Measurements from ENCODE around the gene SH3GL2. TPM values are rescaled to one million over a fixed set of nuclear protein-coding genes. Genes with fewer than 3 reads are reported as not detected.

SH3GL2 gene
- total RNA-seq, 4 donors from 2014 or later, result 3.6 to 6.8 (median 4.7) TPM

DNA sequence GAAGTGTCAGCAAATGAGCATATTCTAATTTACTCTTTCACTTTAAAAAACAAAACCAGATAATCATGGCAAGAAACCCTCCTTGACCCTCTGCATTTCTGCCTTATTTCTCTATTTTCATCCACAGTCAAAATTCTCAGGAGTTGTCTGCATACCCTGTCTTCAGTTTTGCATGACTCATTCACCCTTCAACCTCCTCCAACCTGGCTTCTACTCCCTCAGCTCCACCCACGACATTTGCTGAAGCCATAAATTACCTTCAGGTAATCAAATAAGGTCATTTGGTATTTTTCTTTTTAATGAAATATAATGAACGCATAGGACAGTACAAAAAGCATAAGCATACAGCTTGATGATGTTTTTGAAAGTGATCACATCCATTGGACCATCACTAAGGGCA, 27.8 kb upstream of the SH3GL2 start:
- TF ChIP-seq, protein P1, sequence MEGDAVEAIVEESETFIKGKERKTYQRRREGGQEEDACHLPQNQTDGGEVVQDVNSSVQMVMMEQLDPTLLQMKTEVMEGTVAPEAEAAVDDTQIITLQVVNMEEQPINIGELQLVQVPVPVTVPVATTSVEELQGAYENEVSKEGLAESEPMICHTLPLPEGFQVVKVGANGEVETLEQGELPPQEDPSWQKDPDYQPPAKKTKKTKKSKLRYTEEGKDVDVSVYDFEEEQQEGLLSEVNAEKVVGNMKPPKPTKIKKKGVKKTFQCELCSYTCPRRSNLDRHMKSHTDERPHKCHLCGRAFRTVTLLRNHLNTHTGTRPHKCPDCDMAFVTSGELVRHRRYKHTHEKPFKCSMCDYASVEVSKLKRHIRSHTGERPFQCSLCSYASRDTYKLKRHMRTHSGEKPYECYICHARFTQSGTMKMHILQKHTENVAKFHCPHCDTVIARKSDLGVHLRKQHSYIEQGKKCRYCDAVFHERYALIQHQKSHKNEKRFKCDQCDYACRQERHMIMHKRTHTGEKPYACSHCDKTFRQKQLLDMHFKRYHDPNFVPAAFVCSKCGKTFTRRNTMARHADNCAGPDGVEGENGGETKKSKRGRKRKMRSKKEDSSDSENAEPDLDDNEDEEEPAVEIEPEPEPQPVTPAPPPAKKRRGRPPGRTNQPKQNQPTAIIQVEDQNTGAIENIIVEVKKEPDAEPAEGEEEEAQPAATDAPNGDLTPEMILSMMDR (IDR thresholded peaks at IDR 0.05), result no peak
- no peak for TF ChIP-seq EP300 (IDR thresholded peaks at IDR 0.05)
- TF ChIP-seq POLR2AphosphoS5 (IDR thresholded peaks at IDR 0.05), result no peak
- TF ChIP-seq POLR2A (IDR thresholded peaks at IDR 0.05), result no peak
- no peaks in the 10 kb centered on the region for H3K27me3 ChIP-seq
- H3K36me3 ChIP-seq, result no peaks in the 10 kb centered on the region
- no peak for ATAC-seq
- no peaks in the 10 kb centered on the region for H3K4me1 ChIP-seq
- WGBS, 2 donors (ENCODE audit: low coverage in 1 of 2), result 53 to 72% methylated on average over 2 of the region's 2 CpGs
- no peak overlapping the region for H3K4me3 ChIP-seq
- H3K27ac ChIP-seq, result no peak overlapping the region
- H3K9me3 ChIP-seq, result peaks cover 0 to 23% (median 0%) of the 10 kb centered on the region in 3 donors

DNA sequence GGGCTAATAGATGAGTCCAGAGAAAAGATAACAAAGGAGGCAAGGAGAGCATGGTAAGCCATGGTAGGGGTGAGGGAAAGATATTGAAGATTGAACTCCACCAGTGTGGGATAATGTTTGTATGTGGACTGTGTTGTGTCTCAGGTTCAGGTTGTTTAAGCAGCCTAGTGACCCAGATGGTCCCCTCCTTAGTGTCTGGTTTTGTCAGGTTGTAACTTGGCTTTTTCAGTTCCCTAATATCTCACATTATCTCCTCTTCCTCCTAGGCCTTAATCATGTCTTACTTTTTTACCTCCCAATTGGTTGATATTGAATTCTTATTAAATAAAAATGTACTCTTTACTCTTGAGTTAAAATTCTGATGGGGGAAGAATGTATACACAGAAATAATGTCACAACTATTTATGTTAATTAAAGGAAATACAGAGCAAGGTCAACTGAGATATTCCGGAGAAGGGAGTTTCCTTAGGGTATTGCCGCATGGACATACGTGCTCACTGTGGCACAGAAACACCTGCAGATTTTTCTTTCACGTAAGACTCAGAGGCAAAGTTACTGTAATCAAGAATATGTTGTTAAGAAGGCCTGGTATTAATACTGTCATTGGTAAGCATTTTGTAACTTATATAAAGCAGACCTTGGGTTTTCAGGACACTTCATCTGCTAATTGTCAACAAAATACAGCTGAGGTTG, 23.4 kb upstream of the SH3GL2 start:
- Histone ChIP-seq H3K36me3 (no peaks in the 10 kb centered on the region), H3K4me1 (no peaks in the 10 kb centered on the region), H3K27ac (no peak overlapping the region), H3K4me3 (no peak overlapping the region), H3K9me3 (no peaks in the 10 kb centered on the region), H3K27me3 (no peaks in the 10 kb centered on the region)
- ATAC-seq, result no peak
- TF ChIP-seq EP300 (IDR thresholded peaks at IDR 0.05), result no peak
- TF ChIP-seq, protein P1 (IDR thresholded peaks at IDR 0.05), result no peak
- no peak for TF ChIP-seq POLR2AphosphoS5 (IDR thresholded peaks at IDR 0.05)
- no peak for TF ChIP-seq POLR2A (IDR thresholded peaks at IDR 0.05)
- WGBS, 2 donors (ENCODE audit: low coverage in 1 of 2), result 62 to 75% methylated on average over 4 of the region's 4 CpGs

DNA sequence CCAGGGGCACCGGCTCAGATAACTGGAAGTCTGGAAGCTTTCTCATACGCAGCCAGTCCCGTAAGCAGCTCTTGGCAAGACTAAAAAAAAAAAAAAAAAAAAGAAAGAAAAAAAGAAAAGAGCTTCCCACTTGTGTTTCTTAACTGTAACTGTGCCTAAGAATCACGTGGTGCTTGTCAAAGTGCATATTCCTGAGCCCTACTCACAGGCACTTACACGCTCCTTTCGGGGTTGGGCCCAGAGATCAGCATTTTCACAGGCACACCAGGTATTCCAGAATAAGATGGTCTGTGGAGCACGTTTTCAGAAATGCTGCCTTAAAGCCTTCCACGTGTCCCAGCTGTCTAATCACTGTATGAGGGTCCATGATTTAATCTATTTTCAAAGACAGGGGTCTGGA, 22.6 kb upstream of the SH3GL2 start:
- Histone ChIP-seq H3K36me3 (no peaks in the 10 kb centered on the region), H3K4me1 (no peaks in the 10 kb centered on the region), H3K9me3 (no peaks in the 10 kb centered on the region), H3K27me3 (no peaks in the 10 kb centered on the region), H3K4me3 (no peak overlapping the region), H3K27ac (no peak overlapping the region)
- WGBS, 2 donors (ENCODE audit: low coverage in 1 of 2), result 61 to 75% methylated on average over 6 to 7 of the region's 8 CpGs
- TF ChIP-seq POLR2AphosphoS5 (IDR thresholded peaks at IDR 0.05), result no peak
- TF ChIP-seq, protein P1 (IDR thresholded peaks at IDR 0.05), result no peak
- no peak for TF ChIP-seq POLR2A (IDR thresholded peaks at IDR 0.05)
- no peak for TF ChIP-seq EP300 (IDR thresholded peaks at IDR 0.05)
- no peak for ATAC-seq

DNA sequence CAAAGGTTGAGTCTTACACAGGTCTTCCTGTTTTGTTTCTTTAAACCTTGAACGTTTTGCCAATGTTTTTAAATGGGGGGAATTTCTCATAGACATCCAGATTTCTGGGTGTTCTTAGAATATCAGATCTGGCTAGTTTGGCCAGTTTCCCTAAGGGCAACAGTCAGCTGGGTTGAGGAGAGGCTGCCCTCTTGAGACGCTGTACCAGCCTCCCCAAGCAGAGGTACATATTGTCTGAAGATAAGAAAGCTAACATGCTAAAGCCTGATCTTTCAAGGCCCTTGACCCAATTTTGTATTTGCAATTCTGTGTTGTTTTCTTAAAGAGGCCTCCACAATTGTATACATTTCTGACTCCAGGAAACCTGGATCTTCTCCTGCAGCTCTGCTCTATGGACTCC, 21.9 kb upstream of the SH3GL2 start:
- Histone ChIP-seq H3K27me3 (no peaks in the 10 kb centered on the region), H3K4me1 (no peaks in the 10 kb centered on the region), H3K36me3 (no peaks in the 10 kb centered on the region), H3K9me3 (no peaks in the 10 kb centered on the region), H3K27ac (no peak overlapping the region), H3K4me3 (no peak overlapping the region)
- no peak for TF ChIP-seq POLR2A (IDR thresholded peaks at IDR 0.05)
- no peak for TF ChIP-seq POLR2AphosphoS5 (IDR thresholded peaks at IDR 0.05)
- no peak for TF ChIP-seq EP300 (IDR thresholded peaks at IDR 0.05)
- TF ChIP-seq, protein P1 (IDR thresholded peaks at IDR 0.05), result no peak
- ATAC-seq, result no peak
- WGBS, 2 donors (ENCODE audit: low coverage in 1 of 2), result 0 to 33% methylated on average over 1 to 2 of the region's 2 CpGs

DNA sequence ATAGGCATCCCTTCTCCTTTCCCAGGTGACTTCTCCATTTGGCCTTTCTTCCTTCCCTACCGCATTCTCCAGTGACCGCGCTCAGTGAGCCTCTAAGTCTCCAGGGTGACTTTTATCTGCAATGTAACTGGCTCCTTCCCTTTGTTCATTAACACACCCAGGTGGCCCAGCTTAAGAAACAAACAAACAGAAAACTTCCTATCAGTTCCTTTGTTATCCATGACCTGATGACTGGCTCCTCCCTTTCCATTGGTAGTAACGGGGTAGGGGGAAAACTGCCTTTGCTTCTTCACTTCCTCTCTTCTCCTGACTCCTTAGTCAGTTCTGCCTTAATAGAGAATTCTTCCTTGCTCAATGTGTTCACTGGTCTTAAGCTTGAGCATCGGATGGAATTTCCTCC, 7.0 kb upstream of the SH3GL2 start:
- no peaks in the 10 kb centered on the region for H3K36me3 ChIP-seq
- H3K9me3 ChIP-seq, result no peaks in the 10 kb centered on the region
- WGBS, 2 donors (ENCODE audit: low coverage in 1 of 2), result 38 to 53% methylated on average over 3 to 5 of the region's 5 CpGs
- ATAC-seq, result no peak
- no peak overlapping the region for H3K4me3 ChIP-seq
- TF ChIP-seq POLR2A (IDR thresholded peaks at IDR 0.05) (no peak), EP300 (IDR thresholded peaks at IDR 0.05) (no peak), POLR2AphosphoS5 (IDR thresholded peaks at IDR 0.05) (no peak)
- TF ChIP-seq, protein P1 (IDR thresholded peaks at IDR 0.05), result no peak
- no peaks in the 10 kb centered on the region for H3K4me1 ChIP-seq
- no peak overlapping the region for H3K27ac ChIP-seq
- no peaks in the 10 kb centered on the region for H3K27me3 ChIP-seq
